ENCODE data around the gene MYT1.

- TF ChIP-seq PHF8 (IDR thresholded peaks at IDR 0.05; ENCODE audit: borderline replicate concordance, low read length) (no peak), MEF2A (IDR thresholded peaks at IDR 0.05; ENCODE audit: control insufficient read depth, low read depth, low read length) (no peak), CBX5 (IDR thresholded peaks at IDR 0.05; ENCODE audit: borderline replicate concordance, low read depth) (no peak), CTCF (IDR thresholded peaks at IDR 0.05 in 2 of 3, conservative IDR thresholded peaks at IDR 0.05 in 1 of 3; ENCODE audit: insufficient read depth in 2 of 3, low read depth in 1 of 3, low read length in 3 of 3) (no peak), EGR1 (conservative IDR thresholded peaks at IDR 0.05) (no peak), ZNF76 (CRISPR knock-in tag; IDR thresholded peaks at IDR 0.05; ENCODE audit: borderline replicate concordance) (no peak), MAX (CRISPR knock-in tag; IDR thresholded peaks at IDR 0.05) (no peak), REST (IDR thresholded peaks at IDR 0.05; ENCODE audit: borderline replicate concordance) (no peak), REST (CRISPR knock-in tag; IDR thresholded peaks at IDR 0.05; ENCODE audit: low read depth) (no peak), ZNF280B (CRISPR knock-in tag; IDR thresholded peaks at IDR 0.05) (no peak)
Measured at GRCh38 chr20:64260239-64260638, 96.0 kb downstream of the MYT1 start.
